Stimulated activated CD4-positive, alpha-beta T cell treated with anti-CD3 and anti-CD28 coated beads, Interleukin-15, amount 100 ng/mL, for 48 hours (primary cell): Measurements from ENCODE around the gene CLEC16A.

Experiments used
- DNase-seq, 2 donors: peaks; one replicate each; pipeline ENCODE4 v3.0.0-alpha.2; 2020; ENCODE audit warnings: low read depth in 2 of 2

CLEC16A gene

DNA sequence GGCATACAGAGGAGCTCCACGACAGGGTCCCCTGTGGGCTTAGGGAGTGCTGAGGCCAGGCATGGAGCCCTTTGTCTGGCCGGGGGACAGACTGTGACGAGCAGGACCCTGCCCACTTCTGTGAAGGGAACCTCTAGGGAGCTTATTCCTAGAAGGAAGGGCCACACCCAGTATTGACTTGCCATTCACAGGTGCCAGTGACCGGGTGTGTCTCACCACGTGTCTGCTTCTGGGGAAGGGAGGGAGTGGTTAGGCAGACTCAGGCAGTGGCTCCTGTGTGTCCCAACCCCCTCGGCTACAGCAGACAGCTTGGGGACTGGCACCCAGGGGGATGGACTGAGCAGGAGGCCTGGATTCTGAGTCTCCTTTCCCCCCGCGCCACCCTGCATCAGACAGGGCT is 254.5 kb downstream of the CLEC16A start:
- no peak for DNase-seq

DNA sequence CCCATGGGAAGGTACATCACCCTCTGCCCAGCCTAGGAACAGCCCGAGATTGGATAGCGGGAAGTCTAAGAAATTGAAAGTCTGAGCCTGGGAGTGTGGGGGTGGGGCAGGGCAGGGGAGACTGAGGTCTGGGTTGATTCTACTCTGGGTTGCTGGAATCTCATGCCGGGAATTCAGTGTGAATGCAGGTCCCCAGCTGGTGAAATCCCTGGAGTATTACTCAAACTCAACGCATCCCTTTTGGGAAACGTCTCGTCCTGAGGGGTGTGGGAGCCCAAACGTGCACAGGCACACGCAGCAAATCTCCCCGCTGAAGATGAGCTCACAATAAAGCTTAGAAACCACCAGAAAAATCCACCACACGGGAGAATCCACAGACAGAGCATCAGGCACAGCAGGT is 256.2 kb downstream of the CLEC16A start:
- no peak for DNase-seq

DNA sequence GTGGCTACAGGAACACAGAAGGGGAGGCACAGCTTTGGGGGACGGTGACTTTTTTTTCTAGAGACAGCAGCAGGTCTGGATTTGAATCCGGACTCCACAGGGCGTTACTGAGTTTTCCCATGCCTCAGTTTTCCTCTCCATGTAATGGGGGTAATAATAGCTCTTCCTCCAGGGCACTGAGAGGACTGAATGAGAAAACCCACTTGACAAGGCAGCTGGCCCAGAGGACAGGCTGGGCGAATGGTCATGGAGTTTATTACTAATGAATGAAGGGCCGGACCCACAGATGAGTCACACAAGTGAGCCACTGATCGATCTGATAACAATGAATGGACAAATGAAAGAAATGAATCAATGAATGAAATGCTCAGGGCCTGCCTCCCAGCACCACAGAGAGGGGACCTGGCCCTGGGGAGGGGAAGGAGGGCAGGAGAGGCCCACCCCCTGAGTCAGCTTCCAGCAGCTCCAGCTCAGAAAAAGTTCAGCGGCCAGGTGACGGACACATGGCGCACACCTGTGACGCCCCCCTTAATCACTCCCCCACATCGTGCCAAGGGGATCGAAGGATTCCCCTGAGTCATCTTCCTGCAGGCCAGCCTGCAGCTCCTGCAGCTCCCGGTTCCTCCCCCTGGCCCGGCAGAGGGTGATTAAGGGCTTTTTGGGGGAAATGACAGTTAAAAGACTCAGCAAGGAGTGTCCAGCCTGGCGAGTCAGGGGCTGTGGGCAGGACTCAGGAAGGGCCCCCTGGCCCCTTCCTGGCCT is 257.3 kb downstream of the CLEC16A start:
- DNase-seq, result no peak

DNA sequence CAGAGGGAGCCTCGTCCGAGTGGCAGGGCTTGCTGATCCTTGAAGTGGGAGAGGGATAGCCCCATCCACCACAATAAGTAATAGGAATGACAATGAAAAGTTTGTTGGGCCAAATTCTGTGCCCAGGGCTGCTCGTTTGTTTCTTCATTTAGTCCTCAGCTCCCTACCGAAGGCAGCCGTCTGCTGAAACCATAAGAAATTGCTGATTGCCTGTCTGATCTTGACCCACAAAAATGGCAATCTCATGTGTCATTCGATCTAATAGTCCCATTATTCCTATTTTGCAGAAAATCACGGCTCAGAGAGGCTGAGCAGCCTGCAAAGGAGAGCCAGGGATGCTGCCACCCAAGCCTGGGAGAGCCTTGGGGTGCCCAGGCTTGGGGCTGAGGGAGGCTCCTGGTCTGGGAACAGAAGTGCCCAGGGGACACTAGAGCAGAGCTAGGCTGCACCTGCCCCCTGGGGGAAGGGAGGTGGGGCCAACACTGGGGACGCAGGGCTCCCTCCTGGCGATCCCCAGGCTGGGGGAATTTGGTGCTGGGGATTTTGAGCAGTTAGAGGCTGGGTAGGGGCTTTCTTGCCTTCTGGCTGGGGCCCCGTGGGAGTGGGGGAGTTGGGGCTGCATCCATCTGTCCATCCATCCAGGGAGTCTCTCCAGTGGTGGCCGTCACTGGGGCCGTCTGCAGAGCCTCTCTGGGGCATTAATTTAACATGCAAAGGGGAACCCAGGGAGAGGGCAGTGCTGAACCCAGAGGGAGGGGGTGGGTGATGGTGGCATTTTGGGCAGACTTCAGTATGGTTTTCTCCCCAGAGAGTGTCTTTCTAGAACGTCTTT is 258.1 kb downstream of the CLEC16A start:
- DNase-seq, result no peak

DNA sequence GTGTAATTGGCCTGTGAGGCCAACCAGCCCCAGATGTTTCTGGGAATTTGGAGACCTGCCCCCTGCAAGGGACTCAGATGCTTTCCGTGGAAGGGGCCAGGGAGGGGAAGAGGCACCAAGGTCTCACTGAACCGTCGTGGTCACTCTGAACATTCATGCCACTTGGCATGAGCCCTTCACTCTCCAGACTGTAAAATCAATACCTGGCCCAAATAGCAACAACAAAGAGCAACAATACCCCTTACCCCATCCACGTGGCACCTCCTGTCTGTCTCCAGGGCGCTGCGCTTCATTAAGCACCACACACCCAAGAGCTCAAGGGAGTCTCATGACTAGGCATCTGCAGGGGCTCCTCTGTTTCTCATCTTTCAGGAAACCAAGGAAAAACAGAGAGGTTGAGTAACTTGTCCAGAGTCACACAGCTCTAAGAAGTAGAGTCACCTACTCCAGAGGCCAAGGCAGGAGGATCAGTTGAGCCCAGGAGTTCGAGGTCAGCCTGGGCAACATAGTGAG is 258.8 kb downstream of the CLEC16A start:
- no peak for DNase-seq

DNA sequence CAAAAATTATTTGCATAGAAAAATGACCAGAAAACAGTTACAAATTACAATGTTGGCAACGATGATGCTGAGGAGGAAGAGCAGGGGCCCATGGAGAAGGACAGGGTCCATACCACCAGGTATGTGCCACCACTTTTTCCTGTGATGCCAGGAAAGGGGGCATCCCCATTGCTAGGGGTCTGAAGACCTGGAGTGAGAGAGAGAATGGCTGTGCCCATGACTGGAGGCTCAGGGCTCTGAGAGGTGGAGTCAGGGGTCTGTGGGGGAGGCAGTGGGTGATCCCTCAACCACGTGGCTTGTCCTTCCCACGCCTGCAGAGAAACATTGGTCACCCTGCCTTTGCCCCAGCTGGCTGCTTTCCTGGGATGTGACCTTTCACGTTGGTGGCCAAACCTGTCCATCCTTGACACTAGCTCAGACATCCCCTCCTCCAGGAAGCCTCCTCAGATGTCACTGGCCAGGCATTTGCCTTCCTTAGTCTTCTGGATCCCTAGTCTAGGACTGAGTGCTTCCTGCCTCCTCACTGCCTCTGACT is 260.2 kb downstream of the CLEC16A start:
- no peak for DNase-seq

DNA sequence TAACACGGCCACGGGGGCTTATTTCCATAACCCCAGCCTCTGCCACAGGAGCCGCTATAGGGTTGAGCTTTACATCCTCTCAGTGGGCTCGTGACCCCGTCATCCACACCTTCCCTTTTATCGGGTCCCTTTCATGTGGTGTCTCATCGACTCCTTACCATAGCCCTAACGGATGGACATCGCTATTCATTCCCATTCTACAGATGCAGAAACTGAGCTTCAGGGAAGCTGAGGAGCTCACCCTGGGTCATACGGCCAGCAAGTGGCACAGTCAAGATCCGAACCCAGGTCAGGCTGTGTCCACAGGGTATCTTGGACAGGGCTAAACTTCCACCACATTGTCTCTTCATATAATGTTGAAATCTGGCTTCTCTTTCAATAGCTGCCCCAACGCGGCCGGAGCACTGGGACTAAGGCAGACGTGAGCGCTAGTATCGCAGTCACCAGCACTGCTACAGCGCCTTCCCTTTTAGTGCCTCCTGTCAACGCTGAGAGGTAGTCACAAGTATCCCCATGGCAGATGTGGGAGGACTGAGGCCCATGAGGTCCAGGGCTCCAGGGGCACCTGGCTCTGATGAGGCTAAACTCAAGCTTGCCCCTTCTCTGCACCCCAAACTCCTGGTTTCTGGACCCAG is 260.8 kb downstream of the CLEC16A start:
- DNase-seq, result no peak

DNA sequence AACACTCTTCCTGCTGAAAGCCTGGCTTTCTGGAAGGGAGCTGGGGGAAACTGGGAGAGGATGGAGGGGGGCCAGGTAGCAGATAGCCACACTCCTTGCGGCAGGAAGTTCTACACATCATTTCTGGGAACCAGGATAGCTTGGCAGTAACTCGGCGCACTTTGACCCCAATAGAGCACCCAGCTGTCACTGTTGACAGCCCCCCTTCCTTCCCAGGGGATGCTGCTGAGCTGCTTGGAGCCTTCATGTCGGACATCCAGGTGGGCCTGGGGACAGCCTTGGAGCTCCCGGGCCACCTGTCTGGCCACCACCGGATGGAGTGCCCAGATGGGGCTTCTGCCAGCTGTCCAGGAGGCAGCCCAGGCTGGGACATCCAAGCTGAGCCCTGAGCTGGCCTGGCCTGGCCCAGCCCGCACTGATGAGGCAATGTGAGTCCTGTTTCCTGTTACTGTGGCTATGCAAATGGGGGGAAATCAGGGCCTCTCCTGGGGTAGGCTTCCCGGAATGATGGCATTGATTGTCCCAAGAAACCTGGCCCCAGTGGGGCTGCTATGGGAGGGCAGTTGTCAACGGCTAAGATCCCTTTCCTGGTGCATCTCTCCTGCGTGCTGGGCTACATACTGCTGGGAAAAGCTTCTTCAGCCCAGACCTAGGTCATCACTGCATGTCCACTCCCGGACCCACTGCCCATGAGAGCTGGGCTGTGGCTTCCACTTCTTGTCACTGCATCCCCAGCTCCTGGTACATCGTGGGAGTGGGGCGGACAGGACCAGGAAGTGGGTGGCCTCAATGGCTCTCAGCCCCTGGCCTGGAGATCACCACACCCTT is 261.6 kb downstream of the CLEC16A start:
- DNase-seq, result no peak

DNA sequence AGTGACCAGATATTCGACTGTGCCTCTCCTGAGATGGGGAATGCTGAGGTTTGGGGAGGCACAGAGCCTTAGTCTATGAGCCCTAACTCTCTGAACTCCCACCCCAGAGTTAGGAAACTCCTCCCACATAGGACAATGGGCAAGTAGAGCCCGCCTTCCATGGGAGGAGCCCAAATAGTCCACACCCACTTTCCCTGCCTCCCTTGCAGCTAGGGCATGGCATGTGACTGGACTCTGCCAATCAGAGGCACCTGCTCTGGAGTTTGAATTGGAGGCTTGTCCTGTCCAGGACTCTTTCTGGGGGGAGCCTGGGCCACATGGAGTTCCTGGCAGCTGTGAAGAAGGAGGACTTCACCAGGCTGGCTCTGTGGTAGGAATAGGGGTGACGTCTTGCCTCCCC is 263.3 kb downstream of the CLEC16A start:
- no peak for DNase-seq

DNA sequence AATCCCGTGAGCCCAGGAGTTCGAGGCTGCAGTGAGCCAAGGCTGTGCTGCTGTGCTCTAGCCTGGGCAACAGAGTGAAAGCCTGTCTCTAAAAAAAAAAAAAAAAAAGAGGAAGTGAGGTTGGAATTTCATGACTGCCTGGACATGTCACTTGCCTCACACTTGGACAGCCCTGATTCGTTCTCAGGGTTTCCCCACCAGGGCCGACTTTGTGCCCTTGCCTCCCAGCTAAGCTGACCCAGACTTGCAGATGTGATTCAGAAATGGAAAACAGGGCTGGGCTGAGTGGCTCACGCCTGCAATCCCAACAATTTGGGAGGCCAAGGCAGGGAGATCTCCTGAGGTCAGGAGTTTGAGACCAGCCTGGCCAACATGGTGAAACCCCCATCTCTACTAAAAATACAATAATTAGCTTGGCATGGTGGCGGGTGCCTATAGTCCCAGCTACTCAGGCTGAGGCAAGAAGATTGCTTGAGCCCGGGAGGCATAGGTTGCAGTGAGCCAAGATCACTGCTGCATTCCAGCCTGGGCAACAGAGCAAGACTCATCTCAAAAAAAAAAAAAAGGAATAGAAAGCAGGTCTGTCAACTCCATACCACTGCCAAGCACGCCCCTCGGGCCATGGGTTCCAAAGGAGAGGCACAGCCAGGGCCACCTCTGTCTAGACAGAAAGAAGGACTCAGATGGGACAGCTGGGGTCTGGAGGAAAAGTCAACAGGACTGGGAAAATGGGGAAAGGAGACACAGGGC is 264.7 kb downstream of the CLEC16A start:
- no peak for DNase-seq

DNA sequence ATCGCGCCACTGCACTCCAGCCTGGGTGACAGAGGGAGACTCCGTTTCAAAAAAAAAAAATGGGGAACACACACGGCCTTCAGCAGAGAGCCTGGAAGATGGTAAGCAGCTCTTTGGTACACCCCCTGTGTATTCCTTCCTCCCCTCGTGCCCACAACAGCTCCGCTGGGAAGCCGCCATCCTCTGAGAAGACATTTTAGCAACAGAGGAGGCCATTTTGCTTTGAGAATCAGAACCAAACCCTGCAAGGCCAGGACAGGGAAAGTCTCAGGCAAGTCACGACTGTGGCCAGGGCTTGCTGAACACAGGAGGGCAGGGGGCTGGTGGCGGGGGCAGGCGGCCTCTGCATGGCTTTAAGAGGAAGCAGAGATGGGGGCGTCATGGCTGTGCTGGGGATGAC is 265.9 kb downstream of the CLEC16A start:
- no peak for DNase-seq

DNA sequence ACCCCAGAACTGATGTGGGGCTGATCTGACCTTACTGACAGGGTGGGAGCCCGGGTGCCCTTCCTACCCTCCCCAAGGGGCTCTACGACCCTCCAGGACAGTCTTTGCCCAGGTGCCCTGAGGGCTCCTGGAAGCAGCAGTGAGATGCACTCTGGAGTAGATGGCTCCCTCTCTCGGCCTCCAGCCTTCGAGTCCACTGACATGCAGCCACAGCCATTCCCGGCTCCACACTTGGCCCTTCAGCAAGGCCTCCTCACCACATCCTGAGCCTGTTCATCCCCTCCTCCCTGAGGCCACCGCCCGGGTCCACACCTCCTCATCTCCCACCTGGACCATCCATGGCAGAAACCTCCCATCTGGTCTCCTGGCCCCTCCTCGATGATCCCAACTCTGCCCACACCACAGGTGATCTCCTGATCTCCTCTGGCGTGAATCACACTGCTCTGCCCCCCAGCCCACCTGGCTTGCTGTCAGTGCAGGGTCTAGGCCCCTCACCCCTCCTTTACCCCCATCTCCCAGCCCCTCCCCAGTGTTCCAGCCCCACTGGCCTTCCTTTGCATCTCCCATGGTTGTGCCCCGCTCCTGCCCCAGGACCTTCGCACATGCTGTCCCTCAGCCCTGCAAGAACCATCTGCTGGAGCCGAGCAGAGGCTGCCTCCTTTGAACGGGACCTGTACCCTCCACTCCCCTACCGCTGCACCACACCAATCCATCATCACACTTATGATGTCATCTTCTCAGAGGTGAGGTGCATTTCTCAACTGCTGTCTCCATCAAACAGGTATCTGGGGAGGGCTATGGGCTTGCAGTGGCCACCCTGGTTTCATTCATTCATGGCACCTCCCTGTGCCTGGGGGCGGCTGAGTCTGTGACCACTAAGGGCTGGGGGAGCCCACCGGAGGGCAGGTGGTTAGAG is 267.0 kb downstream of the CLEC16A start:
- no peak for DNase-seq

DNA sequence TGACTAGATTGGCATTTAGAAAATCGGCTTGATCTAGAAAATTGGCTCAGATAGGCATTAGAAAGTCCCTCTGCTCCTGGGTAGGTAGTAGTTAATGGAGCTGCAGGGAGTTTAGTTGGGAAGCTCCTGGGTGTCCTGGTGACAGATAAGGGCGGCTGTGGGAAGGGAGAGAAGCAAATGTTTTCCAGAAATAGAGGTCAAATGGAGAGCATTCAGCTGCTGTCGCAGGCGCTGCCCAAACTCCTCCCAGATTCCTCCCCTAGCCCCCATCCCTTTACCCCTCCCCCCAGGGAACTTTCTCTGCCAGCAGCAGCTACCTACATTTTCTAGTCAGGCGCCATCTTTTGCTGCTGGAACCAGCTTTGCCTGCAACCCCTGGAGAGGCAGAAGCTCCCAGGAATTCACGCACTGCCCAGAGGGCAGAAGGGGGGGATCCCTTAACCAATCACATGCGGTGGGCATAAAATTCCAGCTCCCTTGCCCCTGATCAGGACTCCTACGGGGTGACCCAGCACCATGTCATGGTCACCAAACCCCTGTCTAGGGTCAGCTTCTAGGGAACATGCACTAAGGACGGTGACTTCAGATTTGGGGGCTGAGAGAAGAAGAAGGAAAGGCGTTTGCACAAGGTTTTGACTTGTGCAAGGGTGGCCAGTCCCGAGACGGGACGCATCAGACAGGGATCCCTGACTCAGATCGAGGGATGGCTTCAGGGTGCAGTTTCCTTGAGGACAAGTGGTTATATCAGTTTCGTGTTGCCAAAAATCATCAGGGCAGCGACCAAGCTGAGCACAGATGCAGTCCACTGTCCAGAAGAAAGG is 267.8 kb downstream of the CLEC16A start:
- DNase-seq, result no peak

DNA sequence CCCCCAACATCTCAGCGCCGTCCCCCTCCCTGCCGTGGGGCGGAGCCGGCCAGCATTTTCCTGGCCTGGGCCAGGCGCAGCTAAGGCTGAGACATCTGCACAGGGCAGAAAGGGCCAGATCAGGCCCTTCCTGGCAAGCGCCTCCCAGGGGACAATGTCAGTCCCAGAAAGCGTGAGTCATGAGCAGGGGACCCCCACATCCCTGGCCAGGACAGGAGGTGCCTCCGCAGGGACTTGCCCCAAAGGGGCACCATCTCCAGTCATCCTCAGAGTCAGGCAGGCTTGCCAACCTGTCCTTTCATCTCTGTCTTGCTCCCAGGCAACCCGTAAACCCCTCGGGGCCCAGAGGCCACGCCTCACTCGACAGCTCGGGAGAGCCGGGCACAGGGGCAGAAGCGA is 268.4 kb downstream of the CLEC16A start:
- no peak for DNase-seq

DNA sequence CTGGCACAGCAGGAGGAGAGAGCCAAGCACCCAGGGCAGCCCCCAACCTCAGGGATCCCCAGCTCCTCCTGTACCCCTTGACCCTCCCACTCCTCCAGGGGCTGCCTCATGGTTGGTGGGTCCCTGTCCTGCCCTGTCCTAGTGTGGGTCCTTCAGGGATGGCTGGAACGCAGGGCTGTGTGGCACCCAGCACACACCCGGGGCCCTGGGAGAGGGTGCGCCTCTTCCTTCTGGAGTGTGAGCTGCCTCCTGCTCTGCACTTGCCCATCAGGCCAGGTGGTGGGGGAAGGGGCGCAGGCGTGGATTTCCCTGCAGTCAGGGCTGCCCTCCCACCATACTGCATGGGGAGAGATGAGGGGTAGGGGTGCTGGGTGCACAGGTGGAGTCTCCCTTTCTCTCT is 269.0 kb downstream of the CLEC16A start:
- DNase-seq, result no peak

DNA sequence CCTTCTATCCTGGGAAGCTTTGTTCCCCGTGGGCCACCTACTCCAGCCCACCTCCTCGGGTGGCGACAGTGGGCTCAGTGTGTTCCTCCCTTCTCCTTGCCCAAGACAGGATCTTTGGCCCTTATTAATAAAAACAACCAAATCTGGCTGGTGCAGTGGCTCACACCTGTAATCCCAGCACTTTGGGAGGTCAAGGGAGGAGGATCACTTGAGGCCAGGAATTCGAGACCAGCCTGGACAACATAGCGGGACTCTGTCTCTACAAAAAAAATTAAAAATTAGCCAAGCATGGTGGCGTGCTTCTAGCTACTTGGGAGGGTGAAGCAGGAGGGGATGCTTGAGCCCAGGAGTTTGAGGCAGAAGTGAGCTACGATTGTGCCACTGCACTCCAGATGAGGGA is 269.4 kb downstream of the CLEC16A start:
- no peak for DNase-seq

DNA sequence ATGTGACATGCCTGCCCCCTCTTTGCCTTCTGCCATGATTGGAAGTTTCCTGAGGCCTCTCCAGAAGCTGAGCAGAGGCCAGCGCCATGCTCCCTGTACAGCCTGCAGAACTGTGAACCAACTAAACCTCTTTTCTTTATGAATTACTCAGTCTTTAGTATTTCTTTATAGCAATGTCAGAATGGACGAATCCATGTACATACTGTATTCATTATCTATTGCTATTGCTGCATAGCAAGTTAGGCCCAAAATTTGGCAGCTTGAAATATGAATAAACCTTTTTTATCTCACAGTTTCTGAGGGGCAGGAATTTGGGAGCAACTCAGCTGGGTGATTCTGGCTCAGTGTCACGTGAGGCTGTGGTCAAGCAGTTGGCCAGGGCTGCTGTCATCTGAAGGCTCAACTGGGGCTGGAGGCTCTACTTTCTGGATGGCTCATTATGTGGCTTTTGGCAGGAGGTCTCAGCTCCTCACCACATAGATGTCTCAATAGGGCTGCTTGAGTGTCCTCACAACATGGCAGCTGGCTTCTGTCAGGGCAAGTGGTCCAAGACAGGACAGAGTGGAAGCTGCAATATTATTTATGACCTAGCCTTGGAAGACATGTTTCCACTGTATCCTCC is 271.7 kb downstream of the CLEC16A start:
- DNase-seq, result no peak
